HUES48 (cell line): ENCODE measurements around the gene REPS2.

Experiments used
- H3K27ac ChIP-seq: one replicate; pipeline ENCODE4 v1.7.0; 2013; ENCODE audit warnings: low read depth, low read length, inconsistent platforms
- H3K27me3 ChIP-seq: 2 replicates; pipeline ENCODE4 v1.6.1; 2013; ENCODE audit warnings: mild to moderate bottlenecking, low read length; ENCODE audit not compliant: control insufficient read depth, insufficient read depth
- H3K36me3 ChIP-seq: 2 replicates; pipeline ENCODE4 v1.6.1; 2013; ENCODE audit warnings: low read length; ENCODE audit not compliant: control insufficient read depth, insufficient read depth
- H3K4me1 ChIP-seq: 2 replicates; pipeline ENCODE4 v1.6.1; 2013; ENCODE audit warnings: mild to moderate bottlenecking, low read length; ENCODE audit not compliant: control insufficient read depth, insufficient read depth
- H3K4me3 ChIP-seq: 2 replicates; pipeline ENCODE4 v1.5.1; 2013; ENCODE audit warnings: mild to moderate bottlenecking, low read depth, low read length
- H3K9ac ChIP-seq: 2 replicates; pipeline ENCODE4 v1.6.1; 2013; ENCODE audit warnings: mild to moderate bottlenecking, low read depth, low read length, moderate library complexity
- H3K9me3 ChIP-seq: 2 replicates; pipeline ENCODE4 v1.6.1; 2013; ENCODE audit warnings: low read length; ENCODE audit not compliant: control insufficient read depth, insufficient read depth

REPS2 gene

GRCh38 chrX:17078031-17078720, 131.7 kb downstream of the REPS2 start:
- no peak overlapping the region for H3K9ac ChIP-seq
- H3K27ac ChIP-seq, result no peak overlapping the region
- H3K4me1 ChIP-seq, result no peaks in the 10 kb centered on the region

GRCh38 chrX:17081511-17081910, 135.1 kb downstream of the REPS2 start:
- Histone ChIP-seq H3K27ac (no peak overlapping the region), H3K36me3 (no peaks in the 10 kb centered on the region)

More at GRCh38 chrX:17078031-17078720, 131.7 kb downstream of the REPS2 start:
- no peak overlapping the region for H3K4me3 ChIP-seq
- H3K9me3 ChIP-seq, result no peaks in the 10 kb centered on the region
- peaks cover 4% of the 10 kb centered on the region for H3K27me3 ChIP-seq
- no peaks in the 10 kb centered on the region for H3K36me3 ChIP-seq

GRCh38 chrX:17081968-17082367, 135.5 kb downstream of the REPS2 start:
- H3K36me3 ChIP-seq, result no peaks in the 10 kb centered on the region
- H3K4me3 ChIP-seq, result no peak overlapping the region
- peaks cover 2% of the 10 kb centered on the region for H3K27me3 ChIP-seq
- no peak overlapping the region for H3K27ac ChIP-seq
- H3K4me1 ChIP-seq, result no peaks in the 10 kb centered on the region
- H3K9me3 ChIP-seq, result no peaks in the 10 kb centered on the region
- no peak overlapping the region for H3K9ac ChIP-seq

More at GRCh38 chrX:17081511-17081910, 135.1 kb downstream of the REPS2 start:
- Histone ChIP-seq H3K4me1 (no peaks in the 10 kb centered on the region), H3K9ac (no peak overlapping the region), H3K27me3 (no peaks in the 10 kb centered on the region; the same call in none of the 2 replicates), H3K4me3 (no peak overlapping the region), H3K9me3 (no peaks in the 10 kb centered on the region)

- H3K36me3 ChIP-seq, result no peaks in the 10 kb centered on the region
- H3K4me1 ChIP-seq, result no peaks in the 10 kb centered on the region
- no peak overlapping the region for H3K9ac ChIP-seq
- no peak overlapping the region for H3K27ac ChIP-seq
- peaks cover 6% of the 10 kb centered on the region for H3K27me3 ChIP-seq
- H3K4me3 ChIP-seq, result no peak overlapping the region
- H3K9me3 ChIP-seq, result no peaks in the 10 kb centered on the region
Measured at GRCh38 chrX:17082831-17083230, 136.4 kb downstream of the REPS2 start.

- no peaks in the 10 kb centered on the region for H3K4me1 ChIP-seq
- H3K27ac ChIP-seq, result no peak overlapping the region
- no peaks in the 10 kb centered on the region for H3K9me3 ChIP-seq
- H3K36me3 ChIP-seq, result no peaks in the 10 kb centered on the region
- H3K27me3 ChIP-seq, result peaks cover 6% of the 10 kb centered on the region
- H3K9ac ChIP-seq, result no peak overlapping the region
- H3K4me3 ChIP-seq, result no peak overlapping the region
Measured at GRCh38 chrX:17086317-17086716, 139.9 kb downstream of the REPS2 start.

GRCh38 chrX:17095161-17095560, 148.7 kb downstream of the REPS2 start:
- Histone ChIP-seq H3K4me1 (peaks cover 8% of the 10 kb centered on the region; the same call in 1 of the 2 replicates), H3K4me3 (no peak overlapping the region), H3K27ac (no peak overlapping the region), H3K27me3 (peaks cover 4% of the 10 kb centered on the region; the same call in 1 of the 2 replicates), H3K9me3 (no peaks in the 10 kb centered on the region), H3K9ac (no peak overlapping the region), H3K36me3 (no peaks in the 10 kb centered on the region)

GRCh38 chrX:17098516-17099247, 152.2 kb downstream of the REPS2 start:
- Histone ChIP-seq H3K4me3 (no peak overlapping the region), H3K36me3 (no peaks in the 10 kb centered on the region), H3K27ac (no peak overlapping the region), H3K27me3 (peaks cover 4% of the 10 kb centered on the region), H3K9me3 (no peaks in the 10 kb centered on the region), H3K9ac (no peak overlapping the region), H3K4me1 (no peaks in the 10 kb centered on the region)

GRCh38 chrX:17104433-17104832, 158.0 kb downstream of the REPS2 start:
- Histone ChIP-seq H3K27ac (no peak overlapping the region), H3K27me3 (no peaks in the 10 kb centered on the region; the same call in 1 of the 2 replicates), H3K4me3 (no peak overlapping the region), H3K36me3 (no peaks in the 10 kb centered on the region), H3K9ac (no peak overlapping the region), H3K9me3 (no peaks in the 10 kb centered on the region), H3K4me1 (no peaks in the 10 kb centered on the region)

GRCh38 chrX:17120816-17121215, 174.4 kb downstream of the REPS2 start:
- Histone ChIP-seq H3K4me3 (no peak overlapping the region), H3K4me1 (no peaks in the 10 kb centered on the region), H3K27me3 (no peaks in the 10 kb centered on the region), H3K9ac (no peak overlapping the region), H3K36me3 (no peaks in the 10 kb centered on the region), H3K9me3 (peaks cover 3% of the 10 kb centered on the region; the same call in 1 of the 2 replicates), H3K27ac (no peak overlapping the region)

GRCh38 chrX:17154001-17154400, 207.5 kb downstream of the REPS2 start:
- H3K4me1 ChIP-seq, result no peaks in the 10 kb centered on the region
- H3K27me3 ChIP-seq, result peaks cover 3% of the 10 kb centered on the region; the same call in 1 of the 2 replicates
- H3K36me3 ChIP-seq, result no peaks in the 10 kb centered on the region
- no peaks in the 10 kb centered on the region for H3K9me3 ChIP-seq
- H3K27ac ChIP-seq, result no peak overlapping the region
- H3K9ac ChIP-seq, result no peak overlapping the region
- no peak overlapping the region for H3K4me3 ChIP-seq

GRCh38 chrX:17160975-17161374, 214.5 kb downstream of the REPS2 start:
- Histone ChIP-seq H3K9ac (no peak overlapping the region), H3K4me3 (no peak overlapping the region)

More at GRCh38 chrX:17160975-17161374, 214.5 kb downstream of the REPS2 start:
- Histone ChIP-seq H3K4me1 (peaks cover 2% of the 10 kb centered on the region; the same call in 1 of the 2 replicates), H3K27me3 (peaks cover 3% of the 10 kb centered on the region), H3K27ac (no peak overlapping the region), H3K36me3 (no peaks in the 10 kb centered on the region), H3K9me3 (peaks cover 32% of the 10 kb centered on the region)
